MCF 10A (cell line): Measurements from ENCODE around the gene NFX1. TPM values are rescaled to one million over a fixed set of nuclear protein-coding genes. Genes with fewer than 3 reads are reported as not detected.
"Not testable (repeated sequence)": the region's sequence is repeated elsewhere in the genome, so short reads cannot be mapped to it uniquely, and the experiment has no call there.

Experiments used
- BruUV-seq: library from RNA; stranded (reverse); fragments of 400-500 nt; replicated peaks from 2 replicates; lab custom pipeline; 2021; lab: Mats Ljungman, UMichigan
- CTCF ChIA-PET: fragments of 300-600 bp; sonication (Branson Sonifier 250); formaldehyde crosslinking; extraction: SDS; loops from one replicate; lab custom pipeline; 2021; ENCODE audit warnings: antibody characterized with exemption, inconsistent platforms; lab: Yijun Ruan, JAX
- POLR2A ChIA-PET: fragments of 300-600, 350-650 bp; sonication (Branson Sonifier 250); formaldehyde crosslinking; extraction: SDS; loops from one replicate; lab custom pipeline; 2020; ENCODE audit warnings: antibody characterized with exemption, inconsistent platforms; lab: Yijun Ruan, JAX
- DNase-seq: peaks from one replicate; pipeline ENCODE4 v3.0.0-alpha.2; 2018; ENCODE audit not compliant: unreplicated experiment
- H3K27ac Mint-ChIP-seq: one replicate; pipeline ENCODE4 v1.8.0; 2022; ENCODE audit warnings: mild to moderate bottlenecking, low read depth, mixed read lengths; ENCODE audit not compliant: unreplicated experiment
- H3K27me3 Mint-ChIP-seq: one replicate; pipeline ENCODE4 v1.8.0; 2022; ENCODE audit warnings: mixed read lengths; ENCODE audit not compliant: insufficient read depth, unreplicated experiment
- H3K36me3 Mint-ChIP-seq: one replicate; pipeline ENCODE4 v1.8.0; 2022; ENCODE audit warnings: mild to moderate bottlenecking, moderate library complexity, mixed read lengths; ENCODE audit not compliant: insufficient read depth, unreplicated experiment
- H3K4me1 Mint-ChIP-seq: one replicate; pipeline ENCODE4 v1.8.0; 2022; ENCODE audit warnings: mixed read lengths; ENCODE audit not compliant: insufficient read depth, unreplicated experiment
- H3K4me3 Mint-ChIP-seq: one replicate; pipeline ENCODE4 v1.8.0; 2022; ENCODE audit warnings: mild to moderate bottlenecking, moderate library complexity, mixed read lengths; ENCODE audit not compliant: unreplicated experiment
- H3K9me3 Mint-ChIP-seq: one replicate; pipeline ENCODE4 v1.8.0; 2022; ENCODE audit warnings: mixed read lengths; ENCODE audit not compliant: unreplicated experiment
- intact Hi-C: fragments of 100-400 bp; cut with micrococcal nuclease; formaldehyde crosslinking; loops from 2 replicates; pipeline ENCODE4 v1.14.1; 2022
- total RNA-seq: library from RNA; stranded (reverse); gene quantifications from 2 replicates; pipeline ENCODE4 v1.2.3, GENCODE V29; 2022
- TF ChIP-seq, protein P1 (sequence below): fragments of 200-600 bp; IDR thresholded peaks from one replicate; pipeline ENCODE4 v1.8.0; 2022; ENCODE audit warnings: antibody characterized with exemption, mild to moderate bottlenecking; ENCODE audit not compliant: unreplicated experiment

NFX1 gene
- total RNA-seq, 1 experiment from 2014 or later = 78.5 TPM

DNA sequence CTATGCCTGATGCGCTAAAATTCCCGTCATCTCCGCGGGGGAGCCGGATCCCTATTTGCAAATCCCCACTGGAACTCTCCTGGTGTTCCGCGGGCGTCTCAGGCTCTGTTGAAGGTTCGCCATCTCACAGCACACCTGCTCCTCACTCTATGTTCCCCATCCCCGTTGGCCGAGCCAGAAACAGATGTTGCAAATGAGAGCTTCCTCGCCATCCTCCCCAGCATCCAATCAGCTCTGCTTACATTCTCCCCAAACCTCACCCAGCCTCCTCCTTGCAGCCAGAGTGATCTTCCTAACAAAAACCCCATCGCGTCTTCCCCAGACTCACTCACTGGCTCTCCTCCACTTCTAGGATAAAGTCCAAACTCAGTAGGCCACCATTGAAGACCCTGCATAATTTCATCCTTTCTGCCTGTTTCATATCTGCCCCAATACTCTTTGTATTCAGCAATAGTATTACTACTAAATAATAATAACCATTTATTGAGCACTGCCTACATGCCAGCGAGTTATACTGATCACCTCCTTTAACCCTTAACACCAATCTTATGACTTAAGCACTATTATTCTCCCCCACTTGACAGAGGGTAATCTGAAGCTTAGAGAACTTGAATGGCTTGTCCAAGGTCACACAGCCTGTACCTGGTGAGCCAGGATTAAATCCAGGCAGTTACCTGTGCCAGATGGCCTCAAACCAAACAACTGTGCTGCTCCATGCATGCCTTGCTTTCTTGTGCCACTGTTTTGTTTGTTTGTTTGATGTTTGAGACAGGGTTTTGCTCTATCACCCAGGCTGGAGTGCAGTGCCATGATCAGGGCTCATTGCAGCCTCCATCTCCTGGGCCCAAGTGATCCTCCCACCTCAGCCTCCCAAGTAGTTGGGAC, 98.0 kb downstream of the NFX1 start:
- POLR2A ChIA-PET = no interaction called here
- CTCF ChIA-PET = interaction anchor here (1.3 to 2.3 kb wide), 2 partner anchors 13 kb away, joined by 7 read pairs; no protein-coding TSS in a partner anchor
- Mint-ChIP-seq H3K4me1 (peaks cover 17% of the 10 kb centered on the region), H3K27me3 (peaks cover 1% of the 10 kb centered on the region), H3K36me3 (no peaks in the 10 kb centered on the region), H3K27ac (no peak overlapping the region), H3K4me3 (no peak overlapping the region), H3K9me3 (no peaks in the 10 kb centered on the region)
- intact Hi-C loops = no loop called here
- BruUV-seq = no TSS peak
- no peak for DNase-seq
- TF ChIP-seq, protein P1, sequence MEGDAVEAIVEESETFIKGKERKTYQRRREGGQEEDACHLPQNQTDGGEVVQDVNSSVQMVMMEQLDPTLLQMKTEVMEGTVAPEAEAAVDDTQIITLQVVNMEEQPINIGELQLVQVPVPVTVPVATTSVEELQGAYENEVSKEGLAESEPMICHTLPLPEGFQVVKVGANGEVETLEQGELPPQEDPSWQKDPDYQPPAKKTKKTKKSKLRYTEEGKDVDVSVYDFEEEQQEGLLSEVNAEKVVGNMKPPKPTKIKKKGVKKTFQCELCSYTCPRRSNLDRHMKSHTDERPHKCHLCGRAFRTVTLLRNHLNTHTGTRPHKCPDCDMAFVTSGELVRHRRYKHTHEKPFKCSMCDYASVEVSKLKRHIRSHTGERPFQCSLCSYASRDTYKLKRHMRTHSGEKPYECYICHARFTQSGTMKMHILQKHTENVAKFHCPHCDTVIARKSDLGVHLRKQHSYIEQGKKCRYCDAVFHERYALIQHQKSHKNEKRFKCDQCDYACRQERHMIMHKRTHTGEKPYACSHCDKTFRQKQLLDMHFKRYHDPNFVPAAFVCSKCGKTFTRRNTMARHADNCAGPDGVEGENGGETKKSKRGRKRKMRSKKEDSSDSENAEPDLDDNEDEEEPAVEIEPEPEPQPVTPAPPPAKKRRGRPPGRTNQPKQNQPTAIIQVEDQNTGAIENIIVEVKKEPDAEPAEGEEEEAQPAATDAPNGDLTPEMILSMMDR = no peak

DNA sequence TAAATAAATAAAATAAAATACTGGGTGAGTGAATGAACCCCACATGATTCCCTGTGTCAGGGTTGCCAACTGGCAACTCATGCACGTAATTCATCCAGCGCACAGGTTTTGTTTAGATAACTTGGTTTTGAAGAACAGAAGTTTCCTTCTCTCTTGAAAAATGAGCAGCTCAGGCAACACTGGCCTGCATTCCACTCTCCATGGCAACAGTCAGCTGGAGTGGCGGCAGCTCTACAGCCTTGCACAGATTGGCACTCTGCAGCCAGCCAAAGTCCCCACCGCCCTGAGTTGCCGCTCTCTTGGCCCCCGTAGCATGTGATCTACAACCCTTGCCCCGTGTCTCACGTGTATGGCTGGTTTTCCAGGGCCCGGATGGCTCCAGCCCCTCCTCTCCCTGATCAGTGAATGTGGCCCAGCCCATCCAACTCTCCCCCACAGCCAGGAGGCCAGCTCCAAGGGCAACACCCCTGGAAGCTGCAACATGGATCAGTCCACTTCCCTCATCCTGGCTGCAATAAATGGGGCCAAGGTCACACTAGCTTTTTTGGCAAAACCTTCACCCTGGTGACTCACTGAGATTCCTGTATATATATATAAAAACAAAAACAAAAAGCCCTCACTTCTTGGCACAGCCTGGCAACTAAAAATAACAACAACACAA, 100.9 kb downstream of the NFX1 start:
- peak; percentile 96 for DNase-seq
- H3K36me3 Mint-ChIP-seq, BruUV-seq, H3K9me3 Mint-ChIP-seq, intact Hi-C loops: not testable (repeated sequence)
- POLR2A ChIA-PET = interaction anchor here (1.1 to 3.2 kb wide), 4 partner anchors 82 to 160 kb away, joined by 4 to 18 read pairs (median 5); partner anchors contain the start of genes NFX1 and NOL6
- Mint-ChIP-seq H3K4me1 (peaks cover 27% of the 10 kb centered on the region), H3K4me3 (peak overlapping the region; percentile 44), H3K27ac (peak overlapping the region; percentile 90), H3K27me3 (peaks cover 19% of the 10 kb centered on the region)
- CTCF ChIA-PET = interaction anchor here (1.0 to 1.2 kb wide), 2 partner anchors 12 to 17 kb away, joined by 3 to 5 read pairs; no protein-coding TSS in a partner anchor

DNA sequence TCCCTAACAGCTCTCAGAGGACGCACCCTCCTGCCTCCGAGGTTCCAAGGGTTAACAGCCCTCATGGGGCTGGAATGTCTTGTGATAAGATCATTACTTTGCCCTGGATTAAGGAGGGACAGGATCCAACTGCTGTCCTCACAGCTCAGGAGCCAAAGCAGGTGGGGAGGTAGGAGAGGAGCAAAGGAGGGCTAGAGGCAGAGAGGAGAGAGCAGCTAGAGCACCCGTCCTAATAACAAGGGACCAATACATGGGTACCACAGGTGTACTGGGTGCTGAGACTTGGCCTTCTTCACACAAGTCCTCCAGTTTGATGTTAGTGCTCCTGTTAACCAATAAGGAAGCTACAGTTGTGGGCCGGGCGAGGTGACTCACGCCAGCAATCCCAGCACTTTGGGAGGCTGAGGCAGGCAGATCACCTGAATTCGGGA, 102.3 kb downstream of the NFX1 start:
- ChIA-PET POLR2A (interaction anchor here (3.2 kb wide), 1 partner anchor 81 kb away, joined by 18 read pairs; the partner anchor contains the start of gene NOL6), CTCF (interaction anchor here (0.5 to 2.3 kb wide), 9 partner anchors 12 to 139 kb away, joined by 3 to 19 read pairs (median 3); partner anchors contain the start of gene AQP3)
- H3K9me3 Mint-ChIP-seq, H3K4me3 Mint-ChIP-seq, H3K27ac Mint-ChIP-seq, H3K36me3 Mint-ChIP-seq, BruUV-seq, intact Hi-C loops, DNase-seq: not testable (repeated sequence)
- H3K27me3 Mint-ChIP-seq = peaks cover 19% of the 10 kb centered on the region
- peaks cover 27% of the 10 kb centered on the region for H3K4me1 Mint-ChIP-seq

DNA sequence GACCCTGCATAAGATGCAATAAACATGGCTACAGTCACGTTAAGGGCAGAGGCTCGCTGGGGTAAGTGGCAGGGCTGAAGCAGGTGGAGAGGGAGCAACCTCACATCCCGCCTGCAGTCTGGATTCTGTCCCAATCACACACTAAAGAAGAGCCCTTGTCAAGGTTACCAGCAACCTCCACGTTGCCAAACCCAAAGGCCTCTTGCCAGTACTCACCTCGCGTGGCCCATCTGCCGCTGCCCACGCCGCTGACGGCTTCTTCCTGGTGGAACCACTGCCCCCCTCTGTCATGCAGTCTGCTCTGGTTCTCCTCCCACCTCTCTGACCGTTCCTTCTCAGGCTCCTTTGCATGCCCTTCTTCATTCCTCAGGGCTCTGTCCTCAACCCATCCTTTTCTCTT, 103.3 kb downstream of the NFX1 start:
- intact Hi-C loops = no loop called here
- H3K27me3 Mint-ChIP-seq = peaks cover 19% of the 10 kb centered on the region
- CTCF ChIA-PET = interaction anchor here (1.4 to 2.3 kb wide), 2 partner anchors 11 to 17 kb away, joined by 3 to 19 read pairs; no protein-coding TSS in a partner anchor
- no peak for DNase-seq
- H3K27ac Mint-ChIP-seq = peak overlapping the region; percentile 6
- H3K9me3 Mint-ChIP-seq = no peaks in the 10 kb centered on the region
- no peaks in the 10 kb centered on the region for H3K36me3 Mint-ChIP-seq
- BruUV-seq = no TSS peak
- POLR2A ChIA-PET = interaction anchor here (3.2 kb wide), 1 partner anchor 80 kb away, joined by 18 read pairs; the partner anchor contains the start of gene NOL6
- no peak overlapping the region for H3K4me3 Mint-ChIP-seq
- TF ChIP-seq, protein P1 = no peak
- peaks cover 27% of the 10 kb centered on the region for H3K4me1 Mint-ChIP-seq

DNA sequence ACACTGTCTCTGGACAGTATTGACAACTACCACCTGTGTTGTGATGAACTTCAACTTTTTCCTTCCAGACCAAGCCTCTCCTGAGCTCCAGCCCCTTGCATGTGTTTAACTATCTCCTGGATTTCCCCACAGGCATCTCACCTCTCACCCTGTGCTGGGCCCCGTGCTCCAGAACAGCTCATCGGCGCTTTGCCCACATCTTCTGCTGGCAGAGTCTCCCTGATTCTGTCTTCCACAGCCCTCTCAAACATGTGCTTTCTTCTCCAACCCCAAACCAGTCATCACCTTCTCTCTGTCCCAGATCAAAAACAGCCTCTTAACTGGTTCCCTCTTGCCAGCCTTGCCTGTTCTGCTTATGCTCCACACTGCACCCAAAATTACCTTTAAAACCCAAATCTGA, 103.7 kb downstream of the NFX1 start:
- BruUV-seq, H3K9me3 Mint-ChIP-seq, H3K4me3 Mint-ChIP-seq, DNase-seq, intact Hi-C loops, H3K36me3 Mint-ChIP-seq, POLR2A ChIA-PET: not testable (repeated sequence)
- peaks cover 27% of the 10 kb centered on the region for H3K4me1 Mint-ChIP-seq
- CTCF ChIA-PET = interaction anchor here (0.6 to 2.3 kb wide), 3 partner anchors 10 to 95 kb away, joined by 3 to 19 read pairs (median 3); no protein-coding TSS in a partner anchor
- H3K27me3 Mint-ChIP-seq = peaks cover 19% of the 10 kb centered on the region
- peak overlapping the region; percentile 6 for H3K27ac Mint-ChIP-seq

DNA sequence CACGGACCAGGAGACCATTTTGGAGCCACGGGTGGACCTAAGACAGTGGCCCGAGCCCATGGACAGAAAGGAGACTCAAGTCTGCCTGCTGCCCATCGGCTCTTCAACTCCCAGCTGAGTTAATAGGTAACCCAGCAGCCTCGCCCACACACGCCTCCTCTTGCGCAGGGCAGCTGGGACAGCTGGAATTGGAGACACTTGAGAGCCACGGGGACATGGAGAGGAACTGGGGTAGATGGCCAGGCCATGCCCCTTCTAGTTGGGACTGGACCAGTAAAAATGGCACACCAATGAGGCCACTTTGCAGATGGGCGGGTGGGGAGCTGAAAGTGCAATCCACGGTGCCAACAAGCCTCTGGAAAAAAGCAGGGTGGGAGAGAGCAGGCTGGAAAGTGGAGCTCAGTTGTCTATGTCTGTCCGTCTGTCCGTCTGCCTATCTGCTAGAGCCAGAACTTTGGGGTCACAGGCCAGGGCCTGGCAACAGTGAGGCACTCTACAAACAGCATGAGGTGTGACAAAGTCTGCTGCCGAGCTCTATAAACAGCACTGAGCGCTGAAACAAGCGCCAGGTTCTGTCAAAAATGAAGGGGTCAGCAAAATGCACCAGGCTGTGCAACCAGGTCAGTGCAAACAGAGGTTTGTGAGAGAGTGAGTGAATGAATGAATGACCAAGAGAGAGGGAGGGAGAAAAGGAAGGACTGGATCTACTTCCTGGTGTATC, 105.0 kb downstream of the NFX1 start:
- H3K27ac Mint-ChIP-seq, BruUV-seq, H3K36me3 Mint-ChIP-seq, POLR2A ChIA-PET, H3K9me3 Mint-ChIP-seq, intact Hi-C loops, DNase-seq, H3K4me3 Mint-ChIP-seq: not testable (repeated sequence)
- peaks cover 19% of the 10 kb centered on the region for H3K27me3 Mint-ChIP-seq
- CTCF ChIA-PET = interaction anchor here (0.7 to 0.8 kb wide), 2 partner anchors 235 to 326 kb away, joined by 3 to 4 read pairs; no protein-coding TSS in a partner anchor
- H3K4me1 Mint-ChIP-seq = peaks cover 22% of the 10 kb centered on the region
